ENCODE data around the gene TRABD.

GRCh38 chr22:50246242-50247175 is 60.8 kb downstream of the TRABD start:
- TF ChIP-seq EP300 (IDR thresholded peaks at IDR 0.05) (no peak), POLR2A (IDR thresholded peaks at IDR 0.05) (no peak), CTCF (IDR thresholded peaks at IDR 0.05) (no peak)

Data from sigmoid colon (tissue), 4 donors.